Spleen (tissue), 11 donors: Measurements from ENCODE around the gene WDR55. TPM values are rescaled to one million over a fixed set of nuclear protein-coding genes. Genes with fewer than 3 reads are reported as not detected.
"Not testable (repeated sequence)": the region's sequence is repeated elsewhere in the genome, so short reads cannot be mapped to it uniquely, and the experiment has no call there.

ENCODE experiments used
- DNase-seq: peaks from one replicate; pipeline ENCODE4 v3.0.0-alpha.2; 2020
- H3K27ac ChIP-seq, 8 donors: fragments of 200-600 bp; sonication (generic) in 7 of 8; 1 replicate in 4 of 8; 2 replicates in 4 of 8; pipeline versions ENCODE4 v1.5.0 to v1.8.0; 2016 to 2021; ENCODE audit warnings: inconsistent platforms in 4 of 8, mild to moderate bottlenecking in 4 of 8, moderate library complexity in 1 of 8
- H3K27me3 ChIP-seq, 7 donors: fragments of 200-600 bp; sonication (generic) in 6 of 7; replicated peaks in 1 of 7; 1 replicate in 4 of 7; 2 replicates in 3 of 7; pipeline versions ENCODE4 v1.5.0 to v1.8.0; 2016 to 2021; ENCODE audit warnings: inconsistent platforms in 3 of 7, mild to moderate bottlenecking in 1 of 7
- H3K36me3 ChIP-seq, 6 donors: fragments of 200-600 bp; sonication (generic) in 5 of 6; 1 replicate in 4 of 6; 2 replicates in 2 of 6; pipeline versions ENCODE4 v1.5.0 to v1.8.0; 2016 to 2021; ENCODE audit warnings: inconsistent platforms in 2 of 6
- H3K4me1 ChIP-seq, 6 donors: fragments of 200-600 bp; sonication (generic) in 5 of 6; 1 replicate in 3 of 6; 2 replicates in 3 of 6; pipeline versions ENCODE4 v1.5.0 to v1.8.0; 2016 to 2021; ENCODE audit warnings: inconsistent platforms in 3 of 6
- H3K4me3 ChIP-seq, 8 donors: fragments of 200-600 bp; sonication (generic) in 7 of 8; 1 replicate in 4 of 8; 2 replicates in 4 of 8; pipeline versions ENCODE4 v1.5.0 to v1.8.0; 2016 to 2021; ENCODE audit warnings: inconsistent platforms in 4 of 8, mild to moderate bottlenecking in 4 of 8, moderate library complexity in 2 of 8
- H3K9me3 ChIP-seq, 8 donors: fragments of 200-600 bp; sonication (generic) in 7 of 8; 1 replicate in 4 of 8; 2 replicates in 4 of 8; pipeline versions ENCODE4 v1.5.0 to v1.8.0; 2016 to 2021; ENCODE audit warnings: inconsistent platforms in 4 of 8
- POLR2A ChIP-seq, 3 donors: fragments of 450-650 bp; IDR thresholded peaks; one replicate each; pipeline ENCODE4 v1.5.1; 2017; ENCODE audit warnings: antibody characterized with exemption in 3 of 3, mild to moderate bottlenecking in 1 of 3
- POLR2AphosphoS5 ChIP-seq, 3 donors: sonication (generic); formaldehyde crosslinking; IDR thresholded peaks; one replicate each; pipeline ENCODE4 v1.5.1; 2017; ENCODE audit warnings: antibody characterized with exemption in 3 of 3
- WGBS, 5 donors: extraction: QIAGEN DNeasy Blood & Tissue Kit in 3 of 5; methylation state at CpG; one replicate each; pipeline versions ENCODE4 v1.1.5 to v1.1.7; 2013 to 2018; 5-methylcytosine and 5-hydroxymethylcytosine counted together
- intact Hi-C: fragments of 100-400 bp; cut with DNase I; formaldehyde crosslinking; loops from one replicate; pipeline ENCODE4 v1.15.0; 2023; ENCODE audit warnings: low total_unique reads
- polyA plus RNA-seq, 3 donors: library from polyadenylated mRNA; stranded (reverse); fragments of 200-250 nt; gene quantifications; one replicate each; pipeline ENCODE4 v1.2.1, GENCODE V29; 2013
- total RNA-seq, 7 donors: library from RNA; depleted of rRNA in 3 of 7; stranded (reverse); fragments of >200 nt in 3 of 7; fragmentation: NEBNext Ultra II Directional in 4 of 7; extraction: Animal tissue kit (Norgen Biotek cat#: 25700) in 4 of 7; gene quantifications; one replicate each; pipeline versions ENCODE4 v1.1.0 to v1.2.1, GENCODE V29; 2016 to 2021
- TF ChIP-seq, protein P1 (sequence below), 11 experiments: fragments of 200-600 bp in 7 of 11; fragments of 450-650 bp in 4 of 11; sonication (generic) in 4 of 11; IDR thresholded peaks in 8 of 11; conservative IDR thresholded peaks in 3 of 11; 1 replicate in 7 of 11; 2 replicates in 4 of 11; pipeline versions ENCODE4 v1.4.0 to v1.8.0; 2016 to 2021; ENCODE audit warnings: antibody characterized with exemption in 11 of 11, inconsistent platforms in 4 of 11, mild to moderate bottlenecking in 1 of 11
- donor health status: healthy with polysubstance abuse.
- donor health status: DM: no; HTN: no; CAD: no; lungs with moderate emphysema.
- donor health status: DM: no; HTN: no; CAD: no.
- donor health status: Bipolar disorder and iron deficiency.
- donor health status: healthy.
- donor health status: DM: no; HTN: no; CAD: no.
- donor health status: DM: yes; HTN: yes; CAD: no.

The WDR55 gene
- total and polyA plus RNA-seq, 10 donors: 14.2 to 30.8 (median 24.8) TPM

DNA sequence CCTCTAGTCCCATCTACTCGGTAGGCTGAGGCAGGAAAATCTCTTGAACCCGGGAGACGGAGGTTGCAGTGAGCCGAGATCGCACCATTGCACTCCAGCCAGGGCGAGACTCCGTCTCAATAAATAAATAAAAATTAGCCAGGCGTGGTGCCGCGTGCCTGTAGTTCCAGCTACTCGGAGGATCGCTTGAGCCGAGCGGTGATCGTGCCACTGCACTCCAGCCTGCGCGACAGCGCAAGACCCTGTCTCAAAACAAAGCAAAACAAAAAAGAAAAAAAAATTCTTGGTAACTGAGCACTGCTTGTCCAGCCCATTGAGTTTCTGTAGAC is 710 bp upstream of the WDR55 start:
- H3K9me3 ChIP-seq: no peaks in the 10 kb centered on the region
- peaks cover 10 to 68% (median 53%) of the 10 kb centered on the region in 6 donors for H3K36me3 ChIP-seq
- 16 to 47% (median 27%) methylated on average over 18 of the region's 18 CpGs for WGBS, 5 donors
- peak overlapping the region; percentile 86 to 98 (median 94) for H3K27ac ChIP-seq
- peaks cover 13 to 42% (median 29%) of the 10 kb centered on the region in 6 donors for H3K4me1 ChIP-seq
- peak overlapping the region; percentile 67 to 100 (median 96) for H3K4me3 ChIP-seq
- intact Hi-C loops: no loop called here
- no peaks in the 10 kb centered on the region for H3K27me3 ChIP-seq
- TF ChIP-seq, protein P1, sequence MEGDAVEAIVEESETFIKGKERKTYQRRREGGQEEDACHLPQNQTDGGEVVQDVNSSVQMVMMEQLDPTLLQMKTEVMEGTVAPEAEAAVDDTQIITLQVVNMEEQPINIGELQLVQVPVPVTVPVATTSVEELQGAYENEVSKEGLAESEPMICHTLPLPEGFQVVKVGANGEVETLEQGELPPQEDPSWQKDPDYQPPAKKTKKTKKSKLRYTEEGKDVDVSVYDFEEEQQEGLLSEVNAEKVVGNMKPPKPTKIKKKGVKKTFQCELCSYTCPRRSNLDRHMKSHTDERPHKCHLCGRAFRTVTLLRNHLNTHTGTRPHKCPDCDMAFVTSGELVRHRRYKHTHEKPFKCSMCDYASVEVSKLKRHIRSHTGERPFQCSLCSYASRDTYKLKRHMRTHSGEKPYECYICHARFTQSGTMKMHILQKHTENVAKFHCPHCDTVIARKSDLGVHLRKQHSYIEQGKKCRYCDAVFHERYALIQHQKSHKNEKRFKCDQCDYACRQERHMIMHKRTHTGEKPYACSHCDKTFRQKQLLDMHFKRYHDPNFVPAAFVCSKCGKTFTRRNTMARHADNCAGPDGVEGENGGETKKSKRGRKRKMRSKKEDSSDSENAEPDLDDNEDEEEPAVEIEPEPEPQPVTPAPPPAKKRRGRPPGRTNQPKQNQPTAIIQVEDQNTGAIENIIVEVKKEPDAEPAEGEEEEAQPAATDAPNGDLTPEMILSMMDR (IDR thresholded peaks at IDR 0.05 in 8 of 11, conservative IDR thresholded peaks at IDR 0.05 in 3 of 11): no peak
- TF ChIP-seq POLR2A (IDR thresholded peaks at IDR 0.05): no peak
- TF ChIP-seq POLR2AphosphoS5 (IDR thresholded peaks at IDR 0.05): no peak
- no peak for DNase-seq

DNA sequence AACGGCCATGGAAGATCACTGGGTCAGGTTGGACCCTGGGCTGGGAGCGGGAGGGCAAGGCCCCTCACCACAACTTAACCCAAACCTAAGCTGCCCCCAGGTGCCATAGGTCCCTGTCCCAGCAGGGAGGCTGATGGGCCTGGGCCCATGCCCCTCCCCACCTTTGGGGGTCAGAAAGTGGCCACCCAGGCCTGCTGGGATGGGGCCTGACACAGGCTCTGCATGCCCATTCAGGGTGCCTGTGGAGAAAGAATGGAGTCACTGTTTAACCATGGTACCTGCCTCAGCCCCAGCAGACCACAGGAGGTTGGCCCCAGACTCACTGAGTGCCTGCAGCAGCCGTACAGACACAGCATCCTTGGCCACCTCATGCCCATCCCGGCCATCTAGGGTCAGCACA is 6.3 kb downstream of the WDR55 start:
- H3K9me3 ChIP-seq, H3K27ac ChIP-seq, H3K27me3 ChIP-seq, DNase-seq, intact Hi-C loops, H3K4me3 ChIP-seq: not testable (repeated sequence)
- Histone ChIP-seq H3K4me1 (peaks cover 5 to 20% (median 13%) of the 10 kb centered on the region in 6 donors), H3K36me3 (peaks cover 0 to 93% (median 78%) of the 10 kb centered on the region in 6 donors)
- WGBS, 5 donors: 93 to 100% (median 94%) methylated on average over 2 to 4 of the region's 4 CpGs

DNA sequence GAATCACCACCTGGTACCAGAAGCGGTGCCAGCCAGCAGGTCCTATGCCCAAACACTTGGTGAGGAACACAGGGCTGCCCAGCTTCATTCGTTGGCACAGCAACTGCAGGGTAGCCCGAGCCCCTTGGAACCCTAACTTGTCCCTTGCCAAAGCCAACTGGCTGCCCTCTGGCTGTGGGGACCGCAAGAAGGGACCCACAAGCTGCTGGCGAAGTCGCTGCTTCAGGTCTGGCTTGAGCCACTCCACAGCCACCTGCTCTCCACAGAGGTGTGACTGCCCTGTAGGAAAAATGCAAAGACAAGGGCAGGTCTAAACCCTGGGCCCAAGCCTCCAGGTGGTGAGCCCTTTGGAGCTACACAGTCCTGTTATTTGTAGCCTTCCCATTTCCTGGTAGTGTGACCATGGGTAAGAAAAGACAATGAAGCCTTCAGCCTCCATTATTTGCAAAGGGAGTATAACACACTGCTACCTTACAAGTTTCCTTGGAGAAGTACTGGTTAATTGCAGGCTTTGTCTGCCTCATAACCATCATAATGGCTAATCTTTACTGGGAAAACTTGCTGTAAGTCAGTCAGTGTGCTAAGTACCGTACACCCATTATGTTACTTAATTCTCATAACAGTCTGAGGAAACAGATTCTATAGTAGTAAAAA is 6.9 kb downstream of the WDR55 start:
- no peaks in the 10 kb centered on the region for H3K9me3 ChIP-seq
- intact Hi-C loops: no loop called here
- H3K27me3 ChIP-seq: no peaks in the 10 kb centered on the region
- WGBS, 5 donors: 94 to 99% (median 98%) methylated on average over 4 to 6 of the region's 7 CpGs
- peaks cover 0 to 99% (median 83%) of the 10 kb centered on the region in 6 donors for H3K36me3 ChIP-seq
- no peak for DNase-seq
- peaks cover 1 to 15% (median 8%) of the 10 kb centered on the region in 6 donors for H3K4me1 ChIP-seq
- H3K27ac ChIP-seq: no peak overlapping the region
- no peak overlapping the region for H3K4me3 ChIP-seq
- TF ChIP-seq POLR2AphosphoS5 (IDR thresholded peaks at IDR 0.05) (no peak), POLR2A (IDR thresholded peaks at IDR 0.05) (no peak)
- TF ChIP-seq, protein P1 (IDR thresholded peaks at IDR 0.05 in 8 of 11, conservative IDR thresholded peaks at IDR 0.05 in 3 of 11): no peak

DNA sequence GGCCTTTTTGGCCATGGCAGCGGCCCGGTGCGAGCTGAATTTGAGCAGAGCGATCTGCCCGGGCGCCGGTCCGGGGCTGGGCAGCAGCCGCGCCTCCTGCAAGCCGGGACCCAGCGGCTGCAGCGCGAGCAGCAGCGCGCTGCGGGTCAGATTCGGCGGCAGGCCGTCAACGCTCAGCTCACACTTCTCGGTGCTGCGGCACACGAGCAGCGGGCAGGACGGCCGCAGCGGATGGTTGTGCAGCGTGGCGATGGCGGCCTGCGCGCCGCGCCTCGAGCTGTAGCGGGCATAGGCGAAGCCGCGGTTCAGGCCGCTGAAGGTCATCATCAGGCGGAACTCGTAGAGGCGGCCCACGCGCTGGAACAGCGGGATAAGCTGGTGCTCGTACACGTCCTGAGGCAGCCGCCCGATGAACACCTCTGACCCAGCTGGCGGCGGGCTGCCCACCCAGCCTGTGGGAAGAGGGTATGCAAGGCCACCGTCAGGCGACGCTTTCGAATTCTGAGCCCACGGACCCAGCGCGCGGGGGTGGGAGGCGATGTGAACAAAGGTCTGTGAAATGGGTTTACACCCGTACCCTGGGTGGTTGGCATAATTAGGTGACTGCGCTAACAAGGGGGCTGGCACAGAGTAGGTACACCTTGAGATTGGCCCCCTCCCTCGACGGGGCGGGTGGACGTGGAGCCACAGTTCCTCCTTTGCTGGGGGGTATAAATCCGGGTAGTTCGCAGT is 7.9 kb downstream of the WDR55 start:
- Histone ChIP-seq H3K27ac (no peak overlapping the region), H3K4me1 (peaks cover 0 to 5% (median 0%) of the 10 kb centered on the region in 6 donors), H3K36me3 (peaks cover 0 to 100% (median 93%) of the 10 kb centered on the region in 6 donors), H3K4me3 (peak overlapping the region in 2 of 8 donors; percentile 29 to 41), H3K9me3 (no peaks in the 10 kb centered on the region), H3K27me3 (no peaks in the 10 kb centered on the region)
- 75 to 91% (median 84%) methylated on average over 50 to 70 of the region's 70 CpGs for WGBS, 5 donors
- intact Hi-C loops: no loop called here
- no peak for TF ChIP-seq POLR2A (IDR thresholded peaks at IDR 0.05)
- TF ChIP-seq POLR2AphosphoS5 (IDR thresholded peaks at IDR 0.05): peak; percentile 11 to 72 (median 40)
- DNase-seq: peak; percentile 87
